Measurements from ENCODE around the gene PSMD1. TPM values are rescaled to one million over a fixed set of nuclear protein-coding genes. Genes with fewer than 3 reads are reported as not detected.

PSMD1 gene
- total RNA-seq, 2 experiments from 2014 or later, result 106 TPM

GRCh38 chr2:231110551-231110950 lies 53.9 kb downstream of the PSMD1 start:
- Mint-ChIP-seq H3K27me3 (ENCODE audit: low read depth) (no peaks in the 10 kb centered on the region), H3K36me3 (ENCODE audit: low read depth) (peaks cover 36% of the 10 kb centered on the region), H3K27ac (no peak overlapping the region), H3K4me1 (ENCODE audit: low read depth) (peaks cover 3% of the 10 kb centered on the region), H3K4me3 (no peak overlapping the region), H3K9me3 (no peaks in the 10 kb centered on the region)
- intact Hi-C loops (cut with micrococcal nuclease), result no loop called here
- DNase-seq, result no peak
- CTCF ChIA-PET, result interaction anchor here (1.0 kb wide), 1 partner anchor 9 kb away, joined by 3 read pairs; no protein-coding TSS in a partner anchor

DNA sequence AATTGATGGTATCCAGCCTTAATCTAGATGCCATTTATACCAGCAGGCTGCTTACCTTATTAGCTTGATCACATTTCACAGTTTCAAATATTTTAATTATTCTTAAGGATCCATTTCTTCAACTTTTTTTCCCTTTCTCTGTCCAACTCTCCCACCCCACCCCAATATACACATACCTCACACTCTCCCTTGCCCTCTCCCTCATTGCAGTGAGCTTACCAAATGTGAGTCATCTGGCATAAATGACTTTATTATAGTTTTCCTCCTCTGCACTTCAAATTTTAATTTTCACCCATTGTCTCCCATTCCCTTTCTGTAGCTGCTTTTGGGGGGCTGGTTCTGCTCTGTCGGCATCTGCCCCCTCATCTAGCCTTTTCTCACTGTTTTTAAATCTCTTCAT lies 55.3 kb downstream of the PSMD1 start:
- DNase-seq, result no peak
- Mint-ChIP-seq H3K9me3 (no peaks in the 10 kb centered on the region), H3K27me3 (ENCODE audit: low read depth) (no peaks in the 10 kb centered on the region), H3K4me3 (no peak overlapping the region), H3K4me1 (ENCODE audit: low read depth) (peaks cover 4% of the 10 kb centered on the region), H3K27ac (no peak overlapping the region), H3K36me3 (ENCODE audit: low read depth) (peaks cover 34% of the 10 kb centered on the region)
- CTCF ChIA-PET, result interaction anchor here (0.6 kb wide), 2 partner anchors 10 to 80 kb away, joined by 3 read pairs; no protein-coding TSS in a partner anchor
- intact Hi-C loops (cut with micrococcal nuclease), result no loop called here

DNA sequence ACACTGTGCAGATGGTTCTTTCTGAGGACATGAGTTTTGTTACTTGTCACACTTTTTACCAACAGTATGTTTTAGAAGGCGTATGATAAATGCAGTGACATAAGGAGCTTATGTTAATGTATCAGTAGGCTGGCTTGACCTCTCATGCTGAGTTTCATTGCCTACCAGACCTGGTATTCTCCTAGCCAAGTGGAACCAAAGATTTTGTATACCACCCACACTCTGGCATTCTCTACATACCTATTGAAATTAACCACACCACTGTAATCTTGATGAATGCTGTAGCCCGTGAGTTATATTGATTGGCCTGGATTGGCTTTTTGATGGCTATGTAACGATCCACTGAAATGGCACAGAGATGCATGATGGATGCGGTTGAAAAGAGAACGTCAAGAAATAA lies 56.8 kb downstream of the PSMD1 start:
- no peak for DNase-seq
- no peak overlapping the region for H3K4me3 Mint-ChIP-seq
- H3K27me3 Mint-ChIP-seq (ENCODE audit: low read depth), result no peaks in the 10 kb centered on the region
- CTCF ChIA-PET, result no interaction called here
- H3K36me3 Mint-ChIP-seq (ENCODE audit: low read depth), result peaks cover 31% of the 10 kb centered on the region
- no peak overlapping the region for H3K27ac Mint-ChIP-seq
- intact Hi-C loops (cut with micrococcal nuclease), result no loop called here
- H3K9me3 Mint-ChIP-seq, result no peaks in the 10 kb centered on the region
- H3K4me1 Mint-ChIP-seq (ENCODE audit: low read depth), result peaks cover 4% of the 10 kb centered on the region

- Mint-ChIP-seq H3K27me3 (ENCODE audit: low read depth) (no peaks in the 10 kb centered on the region), H3K4me3 (no peak overlapping the region), H3K4me1 (ENCODE audit: low read depth) (peaks cover 4% of the 10 kb centered on the region), H3K9me3 (no peaks in the 10 kb centered on the region), H3K27ac (no peak overlapping the region), H3K36me3 (ENCODE audit: low read depth) (peaks cover 23% of the 10 kb centered on the region)
- intact Hi-C loops (cut with micrococcal nuclease), result no loop called here
- DNase-seq, result no peak
- CTCF ChIA-PET, result interaction anchor here (0.6 kb wide), 2 partner anchors 263 to 691 kb away, joined by 3 read pairs; no protein-coding TSS in a partner anchor
These were observed 59.0 kb downstream of the PSMD1 start for GRCh38 chr2:231115651-231116050.

DNA sequence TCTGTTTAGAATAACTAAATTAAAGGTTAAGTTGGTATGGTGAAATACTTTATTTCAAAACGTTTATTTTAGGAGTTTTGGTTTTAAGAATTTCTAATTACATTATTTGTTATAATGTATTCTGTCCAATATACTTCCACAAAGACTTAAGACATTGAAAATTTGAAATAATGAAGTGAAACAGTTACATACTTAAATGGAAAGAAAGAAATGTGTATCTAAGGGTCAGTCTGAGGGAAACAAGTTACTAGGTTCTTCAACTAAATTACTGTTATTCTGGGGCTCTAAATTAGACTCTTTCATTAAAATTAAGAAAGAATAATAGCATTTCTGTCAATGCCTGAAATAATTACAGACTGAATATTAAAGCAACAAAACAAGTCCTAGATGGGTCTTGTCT lies 60.5 kb downstream of the PSMD1 start:
- CTCF ChIA-PET, result interaction anchor here (1.0 kb wide), 1 partner anchor 12 kb away, joined by 3 read pairs; no protein-coding TSS in a partner anchor
- intact Hi-C loops (cut with micrococcal nuclease), result no loop called here
- no peak for DNase-seq
- Mint-ChIP-seq H3K4me3 (no peak overlapping the region), H3K4me1 (ENCODE audit: low read depth) (peaks cover 4% of the 10 kb centered on the region), H3K36me3 (ENCODE audit: low read depth) (peaks cover 12% of the 10 kb centered on the region), H3K27me3 (ENCODE audit: low read depth) (no peaks in the 10 kb centered on the region), H3K27ac (no peak overlapping the region), H3K9me3 (no peaks in the 10 kb centered on the region)

- H3K36me3 Mint-ChIP-seq (ENCODE audit: low read depth), result peaks cover 8% of the 10 kb centered on the region
These were observed 61.4 kb downstream of the PSMD1 start for GRCh38 chr2:231117922-231118613.

DNA sequence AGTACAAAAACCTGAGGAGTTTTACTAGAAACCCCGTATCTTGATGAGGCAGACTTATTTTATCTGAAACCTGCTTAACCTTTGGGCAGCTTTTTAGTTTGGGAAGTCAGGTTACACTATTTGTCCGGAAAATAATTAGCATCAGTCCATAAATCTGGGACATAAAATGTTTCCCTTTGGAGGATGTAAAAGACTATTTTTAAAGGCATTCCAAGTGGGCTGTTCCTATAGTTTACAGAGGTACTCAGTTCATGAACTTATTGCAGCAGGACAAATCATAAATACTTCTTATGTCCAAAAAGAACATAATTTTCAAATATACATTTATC lies 61.9 kb downstream of the PSMD1 start:
- Mint-ChIP-seq H3K4me1 (ENCODE audit: low read depth) (peaks cover 9% of the 10 kb centered on the region), H3K9me3 (no peaks in the 10 kb centered on the region), H3K4me3 (no peak overlapping the region), H3K36me3 (ENCODE audit: low read depth) (peaks cover 8% of the 10 kb centered on the region), H3K27me3 (ENCODE audit: low read depth) (no peaks in the 10 kb centered on the region), H3K27ac (no peak overlapping the region)
- CTCF ChIA-PET, result no interaction called here
- DNase-seq, result no peak
- intact Hi-C loops (cut with micrococcal nuclease), result no loop called here

More at GRCh38 chr2:231117922-231118613, 61.4 kb downstream of the PSMD1 start:
- Mint-ChIP-seq H3K27ac (no peak overlapping the region), H3K4me1 (ENCODE audit: low read depth) (peaks cover 4% of the 10 kb centered on the region), H3K4me3 (no peak overlapping the region), H3K9me3 (no peaks in the 10 kb centered on the region), H3K27me3 (ENCODE audit: low read depth) (no peaks in the 10 kb centered on the region)
- CTCF ChIA-PET, result no interaction called here
- intact Hi-C loops (cut with micrococcal nuclease), result no loop called here
- no peak for DNase-seq

GRCh38 chr2:231123362-231123898 lies 66.8 kb downstream of the PSMD1 start:
- H3K27me3 Mint-ChIP-seq (ENCODE audit: low read depth), result no peaks in the 10 kb centered on the region
- H3K27ac Mint-ChIP-seq, result no peak overlapping the region
- CTCF ChIA-PET, result interaction anchor here (0.7 to 1.6 kb wide), 2 partner anchors 28 to 299 kb away, joined by 4 to 5 read pairs; no protein-coding TSS in a partner anchor
- DNase-seq, result no peak
- H3K36me3 Mint-ChIP-seq (ENCODE audit: low read depth), result peaks cover 4% of the 10 kb centered on the region
- no peak overlapping the region for H3K4me3 Mint-ChIP-seq
- peaks cover 18% of the 10 kb centered on the region for H3K4me1 Mint-ChIP-seq (ENCODE audit: low read depth)
- H3K9me3 Mint-ChIP-seq, result no peaks in the 10 kb centered on the region
- intact Hi-C loops (cut with micrococcal nuclease), result no loop called here

DNA sequence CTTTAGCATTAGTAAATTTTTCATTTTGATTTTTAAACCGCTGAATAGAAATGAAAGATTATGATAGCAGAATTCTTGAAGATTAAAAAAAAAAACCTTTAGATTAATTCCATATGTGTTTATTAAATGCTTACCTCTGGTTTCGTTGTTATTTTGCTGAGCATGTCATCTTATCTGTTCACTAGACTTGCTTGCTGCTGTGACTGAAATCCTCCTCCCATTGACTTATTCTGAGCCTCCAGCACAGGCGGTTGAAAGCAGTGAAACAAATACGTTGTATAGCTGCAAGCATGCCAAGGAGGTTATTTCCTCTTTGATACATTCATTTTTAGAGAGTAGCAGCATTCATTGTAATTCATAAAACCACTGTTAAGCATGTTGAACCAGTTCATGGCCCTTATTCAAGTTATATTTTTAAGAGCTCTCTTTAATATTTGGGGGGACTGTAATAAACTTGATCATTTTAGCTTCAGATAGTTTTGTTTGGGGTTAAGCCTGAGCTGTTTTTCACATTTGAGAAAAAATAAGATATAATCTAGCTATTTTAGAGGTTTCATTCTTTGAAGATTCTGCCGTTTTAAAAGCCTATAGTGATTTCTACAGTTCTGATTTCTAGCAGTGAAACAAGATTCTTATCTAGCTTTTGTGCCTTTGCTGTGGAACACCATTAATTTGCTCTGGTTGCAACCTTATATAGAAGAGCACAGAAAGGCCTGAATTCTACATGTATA lies 68.3 kb downstream of the PSMD1 start, which contains the start of gene HTR2B:
TSS of gene HTR2B (minus strand) at position 205 of the 731 bp plus-strand sequence. CDS start 1,278 bp downstream, outside the sequence.
- peak; percentile 22 for DNase-seq

DNA sequence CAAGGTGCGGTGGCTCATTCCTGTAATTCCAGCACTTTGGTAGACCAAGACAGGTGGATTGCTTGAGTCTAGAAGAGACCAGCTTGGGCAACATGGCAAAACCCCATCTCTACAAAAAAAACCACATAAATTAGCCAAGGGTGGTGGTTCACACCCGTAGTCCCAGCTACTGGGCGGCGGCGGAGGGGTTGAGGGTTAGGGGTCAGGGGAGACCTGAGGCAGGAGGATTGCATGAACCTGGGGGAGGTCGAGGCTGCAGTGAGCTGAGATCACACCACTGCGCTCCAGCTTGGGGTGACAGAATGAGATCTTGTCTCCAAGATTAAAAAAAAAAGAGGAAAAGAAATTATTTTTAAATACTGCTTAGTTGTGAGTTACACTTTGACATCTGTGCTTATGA lies 69.5 kb downstream of the PSMD1 start:
- Mint-ChIP-seq H3K27ac (no peak overlapping the region), H3K4me3 (no peak overlapping the region), H3K4me1 (ENCODE audit: low read depth) (peaks cover 18% of the 10 kb centered on the region), H3K27me3 (ENCODE audit: low read depth) (no peaks in the 10 kb centered on the region), H3K9me3 (no peaks in the 10 kb centered on the region), H3K36me3 (ENCODE audit: low read depth) (no peaks in the 10 kb centered on the region)
- no peak for DNase-seq
- intact Hi-C loops (cut with micrococcal nuclease), result no loop called here
- CTCF ChIA-PET, result interaction anchor here (0.6 to 1.8 kb wide), 4 partner anchors 15 to 73 kb away, joined by 3 to 4 read pairs (median 4); no protein-coding TSS in a partner anchor

More for the DNA sequence above, 68.3 kb downstream of the PSMD1 start, which contains the start of gene HTR2B:
- Mint-ChIP-seq H3K27me3 (ENCODE audit: low read depth) (no peaks in the 10 kb centered on the region), H3K4me1 (ENCODE audit: low read depth) (peaks cover 18% of the 10 kb centered on the region), H3K27ac (no peak within 1 kb of the TSS), H3K36me3 (ENCODE audit: low read depth) (no peaks in the 10 kb centered on the region), H3K9me3 (no peaks in the 10 kb centered on the region), H3K4me3 (no peak within 1 kb of the TSS)
- CTCF ChIA-PET, result interaction anchor here (0.6 to 1.3 kb wide), 3 partner anchors 16 to 30 kb away, joined by 3 to 4 read pairs (median 4); no protein-coding TSS in a partner anchor
- intact Hi-C loops (cut with micrococcal nuclease), result no loop called here

DNA sequence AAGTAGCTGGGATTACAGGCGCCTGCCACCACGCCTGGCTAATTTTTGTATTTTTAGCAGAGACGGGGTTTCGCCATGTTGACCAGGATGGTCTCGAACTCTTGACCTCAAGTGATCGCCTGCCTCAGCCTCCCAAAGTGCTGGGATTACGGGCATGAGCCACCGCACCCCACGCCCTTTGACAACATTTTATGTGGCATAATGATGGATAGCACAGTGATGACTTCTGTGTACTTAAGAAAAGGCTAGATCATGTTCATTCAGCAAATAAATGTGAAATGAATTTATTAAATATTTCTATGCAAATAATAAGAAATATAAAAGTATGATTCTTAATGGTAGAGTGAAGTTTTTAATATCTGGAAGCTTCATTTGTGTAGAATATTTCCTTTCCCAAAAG lies 70.8 kb downstream of the PSMD1 start:
- Mint-ChIP-seq H3K27ac (no peak overlapping the region), H3K27me3 (ENCODE audit: low read depth) (no peaks in the 10 kb centered on the region), H3K4me3 (no peak overlapping the region), H3K36me3 (ENCODE audit: low read depth) (no peaks in the 10 kb centered on the region), H3K4me1 (ENCODE audit: low read depth) (peaks cover 18% of the 10 kb centered on the region), H3K9me3 (no peaks in the 10 kb centered on the region)
- intact Hi-C loops (cut with micrococcal nuclease), result no loop called here
- CTCF ChIA-PET, result interaction anchor here (0.7 to 1.8 kb wide), 2 partner anchors 33 to 75 kb away, joined by 3 to 4 read pairs; no protein-coding TSS in a partner anchor
- no peak for DNase-seq

- H3K9me3 Mint-ChIP-seq, result no peaks in the 10 kb centered on the region
- DNase-seq, result no peak
- no peak overlapping the region for H3K27ac Mint-ChIP-seq
- CTCF ChIA-PET, result interaction anchor here (0.7 to 2.1 kb wide), 3 partner anchors 24 to 75 kb away, joined by 3 to 4 read pairs (median 4); no protein-coding TSS in a partner anchor
- H3K36me3 Mint-ChIP-seq (ENCODE audit: low read depth), result no peaks in the 10 kb centered on the region
- H3K27me3 Mint-ChIP-seq (ENCODE audit: low read depth), result no peaks in the 10 kb centered on the region
- H3K4me3 Mint-ChIP-seq, result no peak overlapping the region
- H3K4me1 Mint-ChIP-seq (ENCODE audit: low read depth), result peaks cover 18% of the 10 kb centered on the region
- intact Hi-C loops (cut with micrococcal nuclease), result no loop called here
These were observed 71.3 kb downstream of the PSMD1 start for GRCh38 chr2:231127936-231128335.

All from activated naive CD4-positive, alpha-beta T cell treated with anti-CD3 and anti-CD28 coated beads for 36 hours (primary cell).